Measurements from ENCODE around the gene ESYT1.

Gene ESYT1

GRCh38 chr12:56188131-56188777 lies 60.2 kb downstream of the ESYT1 start:
- DNase-seq (ENCODE audit: low read depth, low spot score) = no peak

GRCh38 chr12:56188778-56189098 lies 60.7 kb downstream of the ESYT1 start:
- DNase-seq (ENCODE audit: low read depth, low spot score) = peak; percentile 36

- peak; percentile 96 for DNase-seq (ENCODE audit: low read depth, low spot score)
These were observed 61.2 kb downstream of the ESYT1 start, which contains the start of gene SMARCC2 for GRCh38 chr12:56189099-56189917. TSS of gene SMARCC2 (minus strand) at chr12:56189483. CDS start at chr12:56189461, 22 bp downstream.

GRCh38 chr12:56189918-56190694 lies 62.0 kb downstream of the ESYT1 start:
- DNase-seq (ENCODE audit: low read depth, low spot score) = peak; percentile 95

GRCh38 chr12:56190695-56191155 lies 62.7 kb downstream of the ESYT1 start:
- DNase-seq (ENCODE audit: low read depth, low spot score) = no peak

- DNase-seq (ENCODE audit: low read depth, low spot score) = no peak
These were observed 64.5 kb downstream of the ESYT1 start for GRCh38 chr12:56192582-56192981.

GRCh38 chr12:56193025-56193578 lies 65.0 kb downstream of the ESYT1 start:
- peak; percentile 89 for DNase-seq (ENCODE audit: low read depth, low spot score)

Data from astrocyte of the hippocampus (primary cell).